Osteocyte (in vitro differentiated cells): ENCODE measurements around the gene CPVL. TPM values are rescaled to one million over a fixed set of nuclear protein-coding genes. Genes with fewer than 3 reads are reported as not detected.

Source experiments
- DNase-seq: peaks from one replicate; pipeline ENCODE4 v3.0.0; 2021; ENCODE audit warnings: mixed read lengths; ENCODE audit not compliant: unreplicated experiment; ENCODE audit errors: extremely low spot score
- H3K27ac Mint-ChIP-seq: one replicate; pipeline ENCODE4 v1.8.0; 2021; ENCODE audit warnings: mild to moderate bottlenecking, mixed read lengths; ENCODE audit not compliant: unreplicated experiment
- H3K27me3 Mint-ChIP-seq: one replicate; pipeline ENCODE4 v1.8.0; 2021; ENCODE audit warnings: mixed read lengths; ENCODE audit not compliant: unreplicated experiment
- H3K36me3 Mint-ChIP-seq: one replicate; pipeline ENCODE4 v1.8.0; 2021; ENCODE audit warnings: mixed read lengths; ENCODE audit not compliant: unreplicated experiment
- H3K4me1 Mint-ChIP-seq: one replicate; pipeline ENCODE4 v1.8.0; 2021; ENCODE audit warnings: mixed read lengths; ENCODE audit not compliant: unreplicated experiment
- H3K4me3 Mint-ChIP-seq: one replicate; pipeline ENCODE4 v1.8.0; 2021; ENCODE audit warnings: mild to moderate bottlenecking, moderate library complexity, mixed read lengths; ENCODE audit not compliant: unreplicated experiment
- H3K9me3 Mint-ChIP-seq: one replicate; pipeline ENCODE4 v1.8.0; 2021; ENCODE audit warnings: mixed read lengths; ENCODE audit not compliant: unreplicated experiment
- total RNA-seq: library from RNA; stranded (reverse); gene quantifications from 2 replicates; pipeline ENCODE4 v1.2.1, GENCODE V29; 2021
- TF ChIP-seq, protein P1 (sequence below): fragments of 200-600 bp; sonication (generic); IDR thresholded peaks from 2 replicates; pipeline ENCODE4 v1.5.0; 2021; ENCODE audit warnings: antibody characterized with exemption, mild to moderate bottlenecking, moderate library complexity

CPVL gene
- total RNA-seq, 1 donor from 2014 or later = 2.0 TPM

GRCh38 chr7:28954946-28955345, 191.4 kb downstream of the CPVL start:
- peaks cover 7% of the 10 kb centered on the region for H3K27me3 Mint-ChIP-seq
- no peak overlapping the region for H3K27ac Mint-ChIP-seq
- H3K4me3 Mint-ChIP-seq = no peak overlapping the region
- no peaks in the 10 kb centered on the region for H3K9me3 Mint-ChIP-seq
- DNase-seq = no peak
- H3K4me1 Mint-ChIP-seq = peaks cover 51% of the 10 kb centered on the region
- no peaks in the 10 kb centered on the region for H3K36me3 Mint-ChIP-seq
- TF ChIP-seq, protein P1, sequence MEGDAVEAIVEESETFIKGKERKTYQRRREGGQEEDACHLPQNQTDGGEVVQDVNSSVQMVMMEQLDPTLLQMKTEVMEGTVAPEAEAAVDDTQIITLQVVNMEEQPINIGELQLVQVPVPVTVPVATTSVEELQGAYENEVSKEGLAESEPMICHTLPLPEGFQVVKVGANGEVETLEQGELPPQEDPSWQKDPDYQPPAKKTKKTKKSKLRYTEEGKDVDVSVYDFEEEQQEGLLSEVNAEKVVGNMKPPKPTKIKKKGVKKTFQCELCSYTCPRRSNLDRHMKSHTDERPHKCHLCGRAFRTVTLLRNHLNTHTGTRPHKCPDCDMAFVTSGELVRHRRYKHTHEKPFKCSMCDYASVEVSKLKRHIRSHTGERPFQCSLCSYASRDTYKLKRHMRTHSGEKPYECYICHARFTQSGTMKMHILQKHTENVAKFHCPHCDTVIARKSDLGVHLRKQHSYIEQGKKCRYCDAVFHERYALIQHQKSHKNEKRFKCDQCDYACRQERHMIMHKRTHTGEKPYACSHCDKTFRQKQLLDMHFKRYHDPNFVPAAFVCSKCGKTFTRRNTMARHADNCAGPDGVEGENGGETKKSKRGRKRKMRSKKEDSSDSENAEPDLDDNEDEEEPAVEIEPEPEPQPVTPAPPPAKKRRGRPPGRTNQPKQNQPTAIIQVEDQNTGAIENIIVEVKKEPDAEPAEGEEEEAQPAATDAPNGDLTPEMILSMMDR = no peak

- no peaks in the 10 kb centered on the region for H3K36me3 Mint-ChIP-seq
- no peak for DNase-seq
- peaks cover 54% of the 10 kb centered on the region for H3K4me1 Mint-ChIP-seq
- no peak overlapping the region for H3K4me3 Mint-ChIP-seq
- no peaks in the 10 kb centered on the region for H3K9me3 Mint-ChIP-seq
- TF ChIP-seq, protein P1 = no peak
- peak overlapping the region; percentile 76 for H3K27ac Mint-ChIP-seq
- H3K27me3 Mint-ChIP-seq = peaks cover 7% of the 10 kb centered on the region
Measured at GRCh38 chr7:28954471-28954870, 191.9 kb downstream of the CPVL start.

GRCh38 chr7:28953633-28954032, 192.7 kb downstream of the CPVL start:
- Mint-ChIP-seq H3K4me3 (no peak overlapping the region), H3K9me3 (no peaks in the 10 kb centered on the region), H3K27ac (peak overlapping the region; percentile 76), H3K27me3 (peaks cover 7% of the 10 kb centered on the region), H3K36me3 (no peaks in the 10 kb centered on the region), H3K4me1 (peaks cover 52% of the 10 kb centered on the region)
- TF ChIP-seq, protein P1 = no peak
- no peak for DNase-seq

Other genes with a start within 250 kb of the CPVL start
- gene TRIL, start 188.2 kb downstream of the CPVL start, total RNA-seq = 3.5 and 4.0 TPM in 2 replicates
- gene CHN2, start 48.2 kb upstream of the CPVL start, total RNA-seq = 0.64 TPM in 1 of 2 replicates, not detected in the other